MM.1S (cell line): Measurements from ENCODE around the gene AP1B1.

Experiments
- DNase-seq: peaks from one replicate; pipeline ENCODE4 v3.0.0-alpha.2; 2015
- H2AFZ ChIP-seq: fragments of 300-600 bp; sonication (generic); 2 replicates; pipeline ENCODE4 v1.6.0; 2016; ENCODE audit warnings: antibody characterized with exemption, low read length
- H3F3A ChIP-seq: fragments of 300-600 bp; sonication (generic); 2 replicates; pipeline ENCODE4 v1.6.1; 2016; ENCODE audit warnings: mild to moderate bottlenecking, antibody characterized with exemption, low read length, moderate library complexity, mixed read lengths; ENCODE audit not compliant: insufficient read depth
- H3K27ac ChIP-seq: fragments of 300-600 bp; sonication (generic); 2 replicates; pipeline ENCODE4 v1.5.1; 2016; ENCODE audit warnings: mild to moderate bottlenecking, low read length
- H3K27me3 ChIP-seq: fragments of 300-600 bp; sonication (generic); replicated peaks from 2 replicates; pipeline ENCODE4 v1.6.0; 2016; ENCODE audit warnings: low read length; ENCODE audit not compliant: insufficient read depth
- H3K36me3 ChIP-seq: fragments of 300-600 bp; sonication (generic); replicated peaks from 2 replicates; pipeline ENCODE4 v1.6.1; 2016; ENCODE audit warnings: mild to moderate bottlenecking, low read length, mixed read lengths; ENCODE audit not compliant: insufficient read depth
- H3K4me1 ChIP-seq: fragments of 300-600 bp; sonication (generic); 2 replicates; pipeline ENCODE4 v1.6.1; 2016; ENCODE audit warnings: low read length, mixed read lengths
- H3K4me2 ChIP-seq: fragments of 300-600 bp; sonication (generic); 2 replicates; pipeline ENCODE4 v1.6.0; 2016; ENCODE audit warnings: low read depth, low read length
- H3K4me3 ChIP-seq: fragments of 300-600 bp; sonication (generic); 2 replicates; pipeline ENCODE4 v1.5.1; 2016; ENCODE audit warnings: low read length, mixed read lengths
- H3K79me2 ChIP-seq: fragments of 300-600 bp; sonication (generic); 2 replicates; pipeline ENCODE4 v1.6.1; 2016; ENCODE audit warnings: mixed run types, low read length, mixed read lengths
- H3K9ac ChIP-seq: fragments of 300-600 bp; sonication (generic); 2 replicates; pipeline ENCODE4 v1.6.1; 2016; ENCODE audit warnings: low read length, mixed read lengths
- H3K9me2 ChIP-seq: fragments of 300-600 bp; sonication (generic); replicated peaks from 2 replicates; pipeline ENCODE4 v1.6.1; 2016; ENCODE audit warnings: mild to moderate bottlenecking, low read length, mixed read lengths; ENCODE audit not compliant: insufficient read depth
- H3K9me3 ChIP-seq: fragments of 300-600 bp; sonication (generic); replicated peaks from 2 replicates; pipeline ENCODE4 v1.6.1; 2016; ENCODE audit warnings: mild to moderate bottlenecking, low read length, mixed read lengths; ENCODE audit not compliant: insufficient read depth
- H4K20me1 ChIP-seq: fragments of 300-600 bp; sonication (generic); 2 replicates; pipeline ENCODE4 v1.6.1; 2016; ENCODE audit warnings: mild to moderate bottlenecking, low read length, moderate library complexity, mixed read lengths; ENCODE audit not compliant: insufficient read depth
- CTCF ChIP-seq: fragments of 300-600 bp; sonication (generic); IDR thresholded peaks from 2 replicates; pipeline ENCODE4 v1.5.1; 2016; ENCODE audit warnings: antibody characterized with exemption, low read length, mixed read lengths
- EZH2 ChIP-seq: fragments of 300-600 bp; sonication (generic); optimal IDR thresholded peaks from 2 replicates; pipeline ENCODE3; 2017; ENCODE audit warnings: low read depth, mild to moderate bottlenecking, antibody characterized with exemption, low read length, mixed read lengths
- EZH2phosphoT487 ChIP-seq: fragments of 300-600 bp; sonication (generic); IDR thresholded peaks from 2 replicates; pipeline ENCODE4 v1.6.1; 2018; ENCODE audit warnings: antibody characterized with exemption, low read length

The AP1B1 gene

DNA sequence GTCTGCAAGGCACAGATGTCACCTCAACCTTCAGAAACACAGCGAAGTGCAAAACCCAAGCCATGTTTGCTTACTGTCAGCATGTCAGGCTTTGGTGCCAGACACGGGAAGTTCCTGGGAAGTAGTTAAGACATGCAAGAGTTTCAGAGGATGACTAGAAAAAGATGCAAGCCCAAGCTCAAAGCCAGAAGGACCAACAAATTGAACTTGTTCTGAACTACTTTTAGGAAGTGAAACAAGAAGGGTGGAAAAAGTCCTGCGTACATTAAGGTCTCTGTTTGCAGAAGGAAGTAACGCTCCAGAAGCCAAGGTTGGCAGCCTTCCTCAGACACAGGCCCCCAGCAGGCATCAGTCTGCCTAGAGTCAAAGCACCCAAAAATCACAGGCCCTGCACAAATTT is 2.6 kb downstream of the AP1B1 start:
- Histone ChIP-seq H3F3A (peaks cover 19% of the 10 kb centered on the region), H3K27me3 (no peaks in the 10 kb centered on the region), H3K36me3 (no peaks in the 10 kb centered on the region), H3K9me2 (no peaks in the 10 kb centered on the region), H4K20me1 (0 out of 2 replicates have a peak, but pooled peaks cover 3% of the 10 kb centered on the region), H3K9me3 (no peaks in the 10 kb centered on the region), H3K4me3 (no peak overlapping the region), H3K4me2 (peak overlapping the region; percentile 65; the same call in 1 of the 2 replicates), H3K27ac (peak overlapping the region; percentile 63; the same call in 1 of the 2 replicates), H2AFZ (no peak overlapping the region), H3K9ac (0 out of 2 replicates have a peak overlapping the region, but pooled peaks have one; percentile 9), H3K4me1 (peaks cover 24% of the 10 kb centered on the region), H3K79me2 (peaks cover 78% of the 10 kb centered on the region)
- TF ChIP-seq EZH2phosphoT487: no peak
- TF ChIP-seq EZH2: no peak
- TF ChIP-seq CTCF: no peak
- peak; percentile 40 for DNase-seq

DNA sequence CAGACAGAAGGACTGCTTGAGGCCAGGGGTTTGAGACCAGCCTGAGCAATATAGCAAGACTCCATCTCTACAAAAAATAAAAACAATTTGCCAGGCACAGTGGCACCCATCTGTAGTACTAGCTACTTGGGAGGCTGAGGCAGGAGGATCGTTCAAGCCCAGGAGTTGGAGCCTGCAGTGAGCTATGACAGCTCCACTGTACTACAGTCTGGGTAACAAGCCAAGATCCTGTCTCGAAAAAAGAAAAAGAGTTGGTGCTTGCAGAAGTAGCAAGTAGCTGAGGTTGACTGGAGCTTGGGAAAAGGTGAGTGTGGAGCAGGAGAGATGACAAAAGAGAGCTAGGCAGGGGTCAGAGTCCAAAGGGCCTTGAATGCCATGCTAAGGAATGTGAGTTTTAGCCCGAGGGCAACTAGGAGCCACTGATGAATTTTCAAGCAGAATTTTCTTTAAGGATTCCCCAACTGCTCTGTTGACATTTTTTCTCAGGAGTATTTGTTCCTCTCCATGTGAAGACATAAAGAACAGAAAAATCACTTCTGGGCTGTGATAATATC is 3.1 kb downstream of the AP1B1 start:
- peak overlapping the region; percentile 63; the same call in 1 of the 2 replicates for H3K27ac ChIP-seq
- H3K9ac ChIP-seq: no peak overlapping the region
- peaks cover 24% of the 10 kb centered on the region for H3K4me1 ChIP-seq
- H3K79me2 ChIP-seq: peaks cover 83% of the 10 kb centered on the region
- 0 out of 2 replicates have a peak, but pooled peaks cover 3% of the 10 kb centered on the region for H4K20me1 ChIP-seq
- no peak for DNase-seq
- TF ChIP-seq EZH2phosphoT487 (no peak), EZH2 (no peak), CTCF (no peak)
- peak overlapping the region; percentile 65; the same call in 1 of the 2 replicates for H3K4me2 ChIP-seq
- H3K9me2 ChIP-seq: no peaks in the 10 kb centered on the region
- no peak overlapping the region for H3K4me3 ChIP-seq
- no peak overlapping the region for H2AFZ ChIP-seq
- H3F3A ChIP-seq: peaks cover 19% of the 10 kb centered on the region
- H3K27me3 ChIP-seq: no peaks in the 10 kb centered on the region
- no peaks in the 10 kb centered on the region for H3K36me3 ChIP-seq
- no peaks in the 10 kb centered on the region for H3K9me3 ChIP-seq

- Histone ChIP-seq H3K9me3 (no peaks in the 10 kb centered on the region), H3K4me2 (no peak overlapping the region), H3K27ac (no peak overlapping the region), H3F3A (peaks cover 19% of the 10 kb centered on the region), H3K4me3 (no peak overlapping the region), H3K9me2 (no peaks in the 10 kb centered on the region), H3K36me3 (no peaks in the 10 kb centered on the region), H3K9ac (no peak overlapping the region), H4K20me1 (0 out of 2 replicates have a peak, but pooled peaks cover 3% of the 10 kb centered on the region), H2AFZ (no peak overlapping the region), H3K79me2 (peaks cover 98% of the 10 kb centered on the region), H3K27me3 (no peaks in the 10 kb centered on the region), H3K4me1 (peaks cover 24% of the 10 kb centered on the region)
- no peak for DNase-seq
- TF ChIP-seq EZH2 (no peak), CTCF (no peak), EZH2phosphoT487 (no peak)
Observed at GRCh38 chr22:29383740-29384139, 4.6 kb downstream of the AP1B1 start.
